GM20431 (cell line): ENCODE data around the gene NLGN1.

ENCODE experiments used
- in situ Hi-C: fragments of 300-500 bp; cut with MseI, MboI; formaldehyde crosslinking; loops from one replicate; pipeline ENCODE4 v1.15.0; 2020; ENCODE audit warnings: low sequenced_read_pairs; ENCODE audit not compliant: unreplicated experiment

The NLGN1 gene

DNA sequence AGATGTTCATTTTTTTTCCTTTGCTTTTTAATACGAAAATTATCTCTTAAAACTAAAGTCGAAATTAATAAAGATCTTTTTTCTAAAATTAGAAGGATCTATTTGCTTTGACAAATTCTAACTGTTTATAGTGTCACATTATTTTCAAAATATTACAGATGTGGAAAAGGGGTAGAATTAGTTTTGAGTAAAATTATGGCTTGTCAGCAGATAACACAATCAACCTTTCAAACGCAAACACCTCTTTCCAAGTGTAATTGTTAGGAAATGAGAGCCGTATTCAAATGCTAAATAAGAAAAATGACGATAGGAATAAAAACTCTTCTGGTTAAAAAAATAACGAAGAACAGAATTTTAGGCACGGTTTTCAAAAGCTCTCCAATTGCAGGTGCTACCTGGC is 704.7 kb downstream of the NLGN1 start:
- in situ Hi-C loops: no loop called here

DNA sequence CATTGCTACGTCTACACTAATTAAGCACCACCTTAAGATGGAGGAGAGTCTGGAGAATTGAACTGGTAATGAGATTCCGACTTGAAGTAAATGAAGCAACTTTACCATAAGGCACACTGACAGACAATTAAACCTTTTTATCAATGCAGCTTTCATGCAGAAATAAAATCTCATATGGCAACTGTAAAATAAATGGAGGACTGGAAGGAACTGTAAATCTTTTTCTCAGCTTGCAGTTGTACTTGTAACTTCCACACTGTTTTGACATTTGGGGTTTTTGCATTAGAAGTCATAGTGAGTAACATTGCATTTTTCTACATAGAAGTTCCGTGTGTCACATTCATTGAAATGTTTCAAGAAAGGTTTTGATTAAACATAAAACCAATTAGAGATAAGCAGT is 705.3 kb downstream of the NLGN1 start:
- in situ Hi-C loops: no loop called here

DNA sequence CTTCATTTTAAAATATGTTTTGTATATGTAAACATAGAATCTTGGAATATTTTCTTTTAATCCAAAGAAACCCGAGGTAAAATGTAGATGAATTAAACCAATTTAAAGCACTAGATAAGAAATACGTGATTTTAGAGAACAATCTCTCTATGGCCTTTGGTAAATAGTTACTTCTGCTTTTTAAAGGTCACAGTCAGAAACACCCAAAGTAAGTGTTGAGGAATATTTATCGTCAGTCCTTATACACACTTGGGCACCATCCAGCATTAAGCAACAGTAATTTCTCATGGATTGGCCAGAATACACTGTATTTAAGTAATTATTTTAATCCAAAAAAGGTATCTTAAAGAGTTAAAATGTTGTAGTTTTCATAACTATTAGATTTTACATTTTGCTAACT is 713.2 kb downstream of the NLGN1 start:
- in situ Hi-C loops: no loop called here

DNA sequence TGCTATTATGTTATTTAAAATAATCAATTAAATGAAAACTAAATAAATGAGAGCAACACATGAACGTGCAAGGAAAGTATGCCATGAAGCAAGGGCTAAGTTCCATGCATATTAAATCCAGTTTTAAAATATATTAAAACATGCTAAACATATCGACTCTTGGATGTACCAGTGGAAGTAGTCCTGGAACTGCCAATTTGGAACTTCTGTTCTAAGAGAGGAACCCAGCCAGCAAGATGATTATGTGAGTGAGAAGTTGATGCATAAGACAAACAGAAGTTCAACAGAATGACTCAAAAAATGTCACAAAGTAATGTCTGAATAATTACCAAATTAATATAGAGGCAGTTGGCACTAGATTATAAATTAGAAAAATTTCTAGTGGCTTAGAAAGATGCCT is 714.2 kb downstream of the NLGN1 start:
- in situ Hi-C loops: no loop called here

DNA sequence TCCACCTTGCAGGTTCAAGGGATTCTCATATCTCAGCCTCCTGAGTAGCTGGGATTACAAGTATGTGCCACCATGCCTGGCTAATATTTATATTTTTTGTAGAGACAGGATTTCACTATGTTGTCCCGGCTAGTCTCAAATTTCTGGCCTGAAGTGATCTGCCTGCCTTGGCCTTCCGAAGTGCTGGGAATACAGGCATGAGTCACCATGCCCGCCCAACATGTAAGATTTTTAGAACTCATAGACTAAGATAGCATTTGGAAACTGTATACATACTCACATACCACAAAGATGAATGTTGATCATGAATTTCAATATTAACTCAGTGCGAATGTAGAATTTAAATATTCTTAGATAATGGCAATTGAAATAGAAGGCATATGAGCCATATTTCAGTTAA is 718.9 kb downstream of the NLGN1 start:
- in situ Hi-C loops: no loop called here

DNA sequence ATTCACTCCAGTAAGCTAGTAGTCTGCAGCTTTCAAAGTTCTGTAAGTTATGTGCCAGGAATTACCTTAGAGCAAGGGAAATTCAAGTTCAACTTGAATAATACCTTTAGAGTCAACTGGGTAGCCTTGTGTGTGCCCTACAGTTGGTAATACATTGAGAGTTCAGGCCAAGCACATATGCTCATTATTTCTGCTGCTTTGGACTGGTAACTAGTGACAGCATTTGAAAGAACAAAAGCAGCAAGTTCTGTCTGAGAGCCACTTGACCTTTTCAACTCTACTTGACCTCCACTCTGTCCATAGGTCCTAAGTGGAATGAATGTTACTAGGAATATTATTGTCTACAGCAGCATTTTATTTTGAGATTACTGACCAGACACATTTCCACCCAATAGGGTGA is 723.5 kb downstream of the NLGN1 start:
- in situ Hi-C loops: no loop called here

DNA sequence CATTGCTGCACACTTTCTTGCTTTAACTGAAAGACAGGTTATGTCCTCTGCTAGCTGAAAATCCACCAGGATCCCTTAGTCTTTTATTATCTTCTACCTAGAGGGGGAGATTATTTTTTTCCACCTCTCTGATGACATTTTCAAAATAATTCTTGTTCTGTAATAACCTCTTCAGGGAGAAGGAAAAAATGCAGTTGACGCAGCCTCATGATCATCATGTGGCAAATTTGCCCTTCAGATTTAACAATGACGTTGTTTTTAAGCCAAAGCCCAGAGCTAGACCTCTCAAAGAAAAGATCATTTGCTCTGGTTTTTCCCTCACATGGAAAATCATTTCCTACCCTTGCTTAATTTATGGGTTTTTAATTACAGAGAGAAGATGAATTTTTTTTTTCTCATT is 724.9 kb downstream of the NLGN1 start:
- in situ Hi-C loops: no loop called here

DNA sequence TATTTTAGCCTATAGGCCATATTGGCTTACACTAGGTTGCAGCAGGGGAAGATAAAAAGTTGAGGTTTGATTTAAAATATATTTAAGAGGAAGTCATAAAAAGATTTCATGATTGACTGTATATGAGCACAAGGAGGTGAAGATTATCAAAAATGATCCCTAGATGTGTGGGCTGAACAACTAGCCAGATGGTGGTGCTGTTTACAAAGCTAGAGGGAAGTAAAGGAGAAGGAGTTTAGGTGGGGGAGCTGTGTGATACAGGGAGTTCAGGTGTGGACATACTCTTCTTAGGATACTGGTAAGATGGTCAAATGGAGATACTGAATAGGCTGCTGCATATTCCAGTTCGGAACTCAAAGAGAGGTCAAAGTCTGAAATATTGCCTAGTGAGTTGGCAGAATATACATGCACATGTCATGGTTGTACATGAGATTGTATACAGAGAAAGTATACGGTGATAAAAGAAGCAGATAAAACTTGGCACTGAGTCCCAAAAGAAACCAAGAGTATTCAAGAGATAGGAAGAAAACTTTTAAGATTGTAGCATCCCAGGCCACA is 727.8 kb downstream of the NLGN1 start:
- in situ Hi-C loops: no loop called here

DNA sequence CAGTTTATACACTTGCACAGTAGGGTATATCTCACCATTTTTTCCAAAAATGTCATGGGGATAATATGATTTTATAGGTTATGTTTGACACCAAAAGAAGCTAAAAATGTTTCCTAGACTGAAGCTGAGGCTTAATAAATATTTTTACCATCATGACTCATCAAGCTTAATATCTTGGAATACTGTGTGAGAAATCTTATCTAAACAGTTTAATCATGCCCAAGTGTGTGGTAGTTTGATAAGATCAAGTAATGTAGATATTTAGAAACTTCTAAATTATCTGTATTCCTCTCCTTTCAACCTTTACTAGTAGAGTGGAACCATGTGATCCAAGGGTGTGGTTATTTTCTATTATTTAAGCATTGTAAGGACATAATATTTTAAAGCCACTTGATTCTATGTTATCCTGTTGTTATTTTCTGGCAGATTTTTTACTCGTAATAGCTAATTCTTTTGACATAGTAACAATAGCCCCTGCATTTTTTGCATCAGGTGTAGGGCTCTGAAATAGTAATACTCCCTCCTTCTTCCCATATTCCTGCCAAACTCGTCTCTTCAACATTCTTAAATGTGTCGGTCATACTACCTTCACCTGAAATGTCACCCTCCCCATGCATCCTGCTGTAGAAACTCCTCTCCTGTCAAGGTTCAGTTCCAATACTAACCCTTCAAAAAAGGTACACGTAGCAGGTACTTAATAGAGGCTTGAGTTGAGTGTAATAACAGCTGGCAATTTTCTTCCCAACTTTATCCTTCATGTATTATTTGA is 729.6 kb downstream of the NLGN1 start:
- in situ Hi-C loops: no loop called here

DNA sequence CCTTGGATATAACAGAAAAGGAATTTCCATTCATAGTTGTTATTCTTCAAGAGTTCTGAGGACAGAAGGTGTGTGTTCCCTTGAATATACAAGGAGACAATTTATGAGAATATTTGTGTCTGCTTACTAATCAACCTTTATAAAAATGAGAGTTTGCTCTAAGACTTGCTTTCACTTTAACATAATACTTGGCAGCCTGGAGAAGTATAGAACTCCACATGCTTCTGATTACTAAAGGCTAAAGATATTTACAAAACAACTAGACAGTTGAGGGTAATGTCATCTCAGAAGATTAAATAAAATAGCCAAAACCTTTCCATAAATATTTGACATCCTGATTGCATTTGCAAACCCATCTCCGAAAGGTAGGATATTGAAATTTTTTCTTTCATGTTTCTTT is 734.5 kb downstream of the NLGN1 start:
- in situ Hi-C loops: no loop called here

DNA sequence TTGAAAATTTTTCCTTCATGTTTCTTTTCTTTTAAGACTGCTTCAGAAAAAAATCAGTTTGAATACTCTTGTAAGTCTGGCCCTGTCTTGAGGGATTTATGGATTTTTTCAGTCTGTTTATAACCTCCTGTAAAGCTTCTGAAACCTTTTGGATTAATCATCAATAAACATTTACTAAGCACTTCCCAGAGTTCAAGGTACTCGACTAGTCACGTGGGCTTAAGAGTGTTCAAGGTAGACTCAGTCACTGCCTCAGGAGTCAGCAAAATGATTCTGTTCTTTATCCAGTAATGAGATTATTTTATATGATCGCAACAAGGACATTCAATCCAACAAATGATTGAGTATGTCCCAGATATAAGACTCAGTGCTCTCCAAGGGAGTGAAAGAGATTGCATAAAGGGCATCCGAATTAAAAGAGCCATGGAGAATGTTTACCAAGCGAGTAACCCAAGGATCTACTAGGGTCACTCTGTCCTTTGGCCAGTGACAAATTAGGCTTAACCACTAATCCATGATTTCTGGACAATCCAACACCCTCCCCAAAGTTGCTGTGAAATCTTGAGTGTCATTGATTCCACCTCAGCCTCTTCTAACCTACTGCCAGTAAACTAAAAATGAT is 735.0 kb downstream of the NLGN1 start:
- in situ Hi-C loops: no loop called here

DNA sequence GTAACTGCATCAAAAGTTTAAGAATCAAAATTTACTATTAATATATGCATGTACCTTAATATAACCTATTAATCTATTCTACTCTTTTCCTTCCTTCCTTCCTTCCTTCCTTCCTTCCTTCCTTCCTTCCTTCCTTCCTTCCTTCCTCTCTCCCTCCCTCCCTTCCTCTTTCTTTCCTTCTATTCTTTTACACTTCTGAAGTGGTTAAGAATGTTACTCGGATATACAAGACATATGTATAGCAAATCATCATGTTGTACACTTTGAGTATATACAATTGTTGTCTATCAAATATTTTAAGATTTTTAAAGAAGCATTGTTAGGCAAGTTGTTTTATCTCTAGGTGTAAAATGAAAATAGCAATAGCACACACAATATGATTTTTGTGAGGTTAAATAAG is 748.5 kb downstream of the NLGN1 start:
- in situ Hi-C loops: no loop called here

DNA sequence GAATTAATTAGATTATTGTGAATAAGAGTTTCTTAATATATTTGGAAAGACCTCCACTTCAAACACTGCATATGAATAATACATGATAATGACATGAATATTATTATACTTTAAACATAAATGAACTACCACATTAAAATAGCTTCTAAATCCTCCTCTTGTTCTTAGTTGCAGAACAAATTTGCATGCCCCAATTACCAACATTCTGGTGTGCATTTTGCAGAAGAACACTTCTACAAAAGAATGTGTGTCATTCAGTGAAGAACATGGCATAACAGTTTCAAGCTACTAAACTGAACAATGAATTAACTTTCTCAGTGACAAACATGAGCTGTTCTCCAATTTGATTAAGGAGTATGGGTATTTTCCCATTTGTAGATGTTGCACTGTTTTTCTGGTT is 750.3 kb downstream of the NLGN1 start:
- in situ Hi-C loops: no loop called here

DNA sequence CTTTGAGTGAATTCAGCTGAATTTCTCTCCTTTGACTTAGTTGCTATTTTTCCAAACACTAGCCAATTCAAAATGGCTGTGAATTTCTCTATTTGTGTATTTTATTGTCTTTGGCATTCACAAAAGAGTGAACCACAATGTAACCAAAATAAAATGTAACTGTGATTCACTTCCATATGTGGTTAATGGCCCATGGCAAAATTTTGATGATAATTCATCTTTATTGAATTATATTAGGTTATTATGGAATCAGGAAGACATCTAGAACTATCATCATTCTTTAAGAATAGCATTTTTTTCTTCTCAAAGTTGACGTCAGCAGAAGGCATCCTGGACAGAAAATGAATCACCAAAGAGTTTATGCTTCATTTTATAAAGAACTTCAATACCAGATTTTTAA is 756.3 kb downstream of the NLGN1 start:
- in situ Hi-C loops: no loop called here

DNA sequence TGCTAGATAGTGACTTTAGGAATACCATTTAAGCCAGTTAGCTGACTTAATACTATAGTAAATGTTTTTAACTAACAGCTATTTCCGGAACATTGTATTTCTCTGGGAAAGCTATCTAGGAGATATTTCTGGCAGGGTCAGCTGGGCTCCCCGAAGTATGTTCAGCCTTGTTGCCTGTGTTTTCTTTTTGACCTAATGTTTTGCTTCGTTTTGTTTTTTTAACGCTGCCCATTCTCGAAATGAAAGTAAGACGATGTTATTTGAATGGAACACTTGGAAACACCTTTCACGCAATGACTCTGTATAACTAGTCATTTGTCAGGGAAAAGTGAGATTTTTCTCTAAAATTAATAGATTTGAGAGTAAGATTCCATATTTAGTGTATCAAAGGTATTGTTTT is 758.7 kb downstream of the NLGN1 start:
- in situ Hi-C loops: no loop called here

DNA sequence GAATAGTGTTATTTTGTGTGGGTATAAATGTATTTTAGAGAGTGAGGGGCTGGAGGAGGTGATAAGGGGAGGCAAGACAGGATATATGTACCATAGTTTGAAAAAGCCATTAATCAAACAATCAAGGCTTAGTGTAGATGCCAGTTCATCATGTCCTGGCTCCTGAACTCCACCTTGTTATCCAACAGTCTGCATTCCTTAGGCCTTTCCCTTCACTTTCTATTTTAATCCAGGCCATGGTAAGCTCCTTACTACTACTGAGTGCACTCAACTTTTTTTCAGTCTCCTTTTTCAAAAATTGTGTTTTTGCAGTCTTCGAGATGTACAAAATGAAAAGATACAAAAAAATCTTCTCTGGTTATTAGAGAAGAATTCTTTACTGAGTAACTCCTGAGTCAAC is 761.1 kb downstream of the NLGN1 start:
- in situ Hi-C loops: no loop called here

DNA sequence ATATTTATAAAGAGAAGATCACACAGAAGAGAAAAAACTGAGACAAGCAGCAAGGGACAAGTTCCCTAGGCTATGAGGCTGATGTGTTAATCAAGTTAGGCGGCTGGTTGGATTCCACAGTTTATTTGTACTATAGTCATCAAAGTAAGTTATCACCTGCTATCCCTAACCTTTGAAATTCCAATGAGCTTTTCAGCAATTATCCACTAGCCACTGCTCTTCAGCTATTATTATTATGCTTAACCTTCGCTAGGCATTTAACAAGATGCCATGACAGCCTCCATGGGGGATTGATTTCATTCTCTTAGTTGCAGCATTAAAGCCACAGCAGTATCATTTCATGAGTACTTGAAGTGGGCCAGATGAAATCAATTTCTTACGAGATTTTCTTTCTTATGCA is 762.1 kb downstream of the NLGN1 start:
- in situ Hi-C loops: no loop called here

DNA sequence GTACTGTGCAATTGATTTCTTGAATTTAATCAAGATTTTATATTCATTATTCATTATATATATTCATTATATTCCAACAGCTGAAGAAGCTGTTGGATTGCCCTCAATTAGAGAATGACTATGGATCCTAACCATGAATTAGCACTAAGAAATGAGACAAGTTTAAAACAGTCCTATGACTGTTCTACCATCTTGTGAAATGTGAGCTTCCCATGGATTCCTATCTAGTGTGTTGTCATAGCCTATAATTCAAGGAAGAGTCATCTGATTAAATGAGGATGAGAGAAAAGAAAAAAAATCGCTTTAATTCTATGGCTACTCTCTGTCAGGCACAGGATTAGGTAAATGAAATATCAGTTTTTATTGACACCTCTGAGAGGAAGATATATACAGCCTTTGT is 765.0 kb downstream of the NLGN1 start:
- in situ Hi-C loops: no loop called here

DNA sequence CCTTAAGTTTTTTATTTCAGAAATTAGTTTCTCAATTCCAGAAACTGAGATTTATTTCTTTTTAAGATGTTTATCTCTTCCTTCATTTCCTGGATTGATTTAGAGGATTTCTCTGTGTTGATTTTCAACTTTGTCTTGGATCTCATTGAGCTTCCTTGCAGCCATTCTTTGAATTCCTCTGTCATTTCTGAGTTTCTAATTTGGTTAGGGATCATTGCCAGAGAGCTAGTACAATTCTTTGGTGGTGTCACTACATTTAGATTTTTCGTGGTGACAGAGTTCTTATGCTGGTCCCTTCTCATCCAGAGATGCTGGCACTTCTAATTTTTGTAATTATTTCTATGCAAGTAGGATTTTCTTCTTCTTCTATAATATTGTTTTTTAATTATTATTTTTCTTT is 770.5 kb downstream of the NLGN1 start:
- in situ Hi-C loops: no loop called here

DNA sequence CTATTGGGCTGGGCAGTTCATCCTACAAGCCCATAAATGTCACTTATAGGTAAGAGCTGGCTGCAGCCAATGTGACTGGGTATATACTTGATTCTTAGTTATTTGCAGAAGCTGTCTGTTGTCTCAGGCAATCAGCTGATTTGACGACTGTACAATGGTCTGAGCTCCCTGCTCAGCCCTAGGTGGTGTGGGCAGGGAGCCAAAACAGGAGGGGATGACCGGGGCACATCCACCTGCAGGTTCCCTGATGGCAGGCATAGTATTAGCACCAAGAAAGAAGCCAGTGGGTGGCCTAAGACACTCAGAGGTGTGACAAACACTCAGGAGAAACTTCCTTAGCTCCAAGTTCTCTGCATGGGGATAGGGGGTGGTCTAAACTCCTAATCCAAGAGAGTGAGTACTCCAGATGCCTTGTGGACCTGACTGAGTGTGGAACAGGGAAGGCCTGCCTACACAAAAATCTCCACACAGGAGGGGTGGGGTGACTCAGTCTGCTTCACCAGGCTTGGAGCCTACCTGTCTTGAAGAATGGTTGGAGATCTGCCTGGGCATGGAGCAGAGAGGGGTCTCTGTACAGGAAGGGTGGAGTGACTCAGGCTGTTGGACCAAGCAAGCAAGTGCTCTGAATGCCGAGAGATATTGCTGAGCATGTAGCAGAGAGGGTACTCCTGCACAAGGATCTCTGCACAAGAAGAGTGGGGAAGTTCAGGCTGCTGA is 771.2 kb downstream of the NLGN1 start:
- in situ Hi-C loops: no loop called here

DNA sequence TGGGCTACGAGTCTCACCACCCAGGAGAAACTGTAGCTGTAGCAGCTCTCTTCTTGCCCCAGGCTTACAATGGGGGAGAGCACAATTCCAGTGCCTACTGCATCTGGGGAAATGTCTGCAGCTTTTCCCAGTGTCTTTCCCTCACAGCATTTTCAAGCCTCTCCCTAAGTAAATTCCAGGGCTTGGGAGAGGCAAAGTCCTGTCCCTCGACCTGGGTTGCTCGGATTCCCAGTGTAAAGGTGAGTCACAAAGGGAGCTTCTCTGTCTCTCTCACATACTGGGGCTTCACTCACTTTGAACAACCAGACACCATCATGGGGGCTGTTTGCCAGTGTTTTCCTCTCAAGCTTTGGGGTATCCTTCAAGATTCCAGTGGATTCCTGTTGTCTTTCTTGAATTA is 772.2 kb downstream of the NLGN1 start:
- in situ Hi-C loops: no loop called here
